Large intestine (tissue), 3 donors: ENCODE data around the gene AKAP14. TPM values are rescaled to one million over a fixed set of nuclear protein-coding genes. Genes with fewer than 3 reads are reported as not detected.
"Not testable (repeated sequence)": the region's sequence is repeated elsewhere in the genome, so short reads cannot be mapped to it uniquely, and the experiment has no call there.

ENCODE experiments used
- DNase-seq, 2 donors: peaks; one replicate each; pipeline versions ENCODE4 v3.0.0 to v3.0.0-alpha.2; 2013
- H3K27ac ChIP-seq: one replicate; pipeline ENCODE4 v1.5.1; 2013; ENCODE audit warnings: low read length
- H3K27me3 ChIP-seq: 2 replicates; pipeline ENCODE4 v1.6.1; 2013; ENCODE audit warnings: low read length; ENCODE audit not compliant: control insufficient read depth, insufficient read depth
- H3K36me3 ChIP-seq: 2 replicates; pipeline ENCODE4 v1.6.1; 2013; ENCODE audit warnings: low read length; ENCODE audit not compliant: control insufficient read depth, insufficient read depth
- H3K4me1 ChIP-seq: one replicate; pipeline ENCODE4 v1.6.1; 2013; ENCODE audit warnings: low read length; ENCODE audit not compliant: control insufficient read depth, insufficient read depth
- H3K4me3 ChIP-seq: one replicate; pipeline ENCODE4 v1.5.1; 2013; ENCODE audit warnings: low read length
- H3K9me3 ChIP-seq: one replicate; pipeline ENCODE4 v1.6.1; 2013; ENCODE audit warnings: mild to moderate bottlenecking, low read depth, low read length, moderate library complexity; ENCODE audit not compliant: control insufficient read depth
- WGBS: methylation state at CpG from one replicate; pipeline ENCODE4 v1.1.5; 2013; ENCODE audit warnings: low lambda C conversion rate; ENCODE audit not compliant: insufficient coverage; 5-methylcytosine and 5-hydroxymethylcytosine counted together
- polyA plus RNA-seq: library from polyadenylated mRNA; unstranded; fragments of 120-200 nt; gene quantifications from one replicate; pipeline ENCODE4 v1.2.1, GENCODE V29; 2013

AKAP14 gene
- polyA plus RNA-seq, 1 donor: 0.40 TPM

DNA sequence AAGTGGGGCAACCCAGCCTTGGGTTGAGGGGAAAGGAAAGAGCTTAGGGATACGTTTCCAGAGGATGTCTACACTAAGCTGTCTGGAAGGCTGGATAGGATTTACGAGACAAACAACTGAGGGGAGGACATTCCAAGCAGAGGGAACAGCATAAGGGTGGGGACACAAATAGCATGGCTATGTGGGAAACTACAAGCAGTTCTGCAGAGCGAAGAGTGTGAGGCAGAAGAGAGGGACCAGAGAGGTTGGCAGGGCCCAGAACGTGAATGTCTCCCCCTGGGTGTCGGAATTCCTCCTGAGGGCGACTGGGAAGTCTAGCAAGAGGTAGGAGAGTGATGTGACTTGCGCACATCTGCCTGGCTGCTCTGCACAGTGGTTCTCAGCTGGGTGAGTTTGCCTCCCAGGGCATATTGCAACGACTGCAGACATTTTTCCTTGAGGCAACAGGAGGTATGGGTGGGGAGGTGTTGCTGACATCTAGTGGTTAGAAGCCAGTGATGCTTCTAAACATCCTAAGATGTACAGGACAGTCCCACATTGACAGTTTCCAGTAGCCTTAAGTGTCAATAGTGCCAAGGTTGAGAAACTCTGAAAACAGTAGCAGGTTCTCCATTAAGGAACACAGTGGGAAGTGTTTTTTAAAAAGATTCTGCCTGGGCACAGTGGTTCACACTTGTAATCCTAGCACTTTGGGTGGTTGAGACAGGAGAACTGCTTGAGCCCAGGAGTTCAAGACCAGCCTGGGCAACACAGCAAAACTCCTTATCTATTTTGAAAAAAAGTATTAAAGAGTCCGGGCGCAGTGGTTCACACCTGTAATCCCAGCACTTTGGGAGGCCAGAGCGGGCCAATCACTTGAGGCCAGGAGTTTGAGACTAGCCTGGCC, 14.9 kb upstream of the AKAP14 start:
- Histone ChIP-seq H3K27me3 (no peaks in the 10 kb centered on the region), H3K4me1 (no peaks in the 10 kb centered on the region), H3K36me3 (peaks cover 2% of the 10 kb centered on the region), H3K27ac (no peak overlapping the region), H3K4me3 (no peak overlapping the region), H3K9me3 (no peaks in the 10 kb centered on the region)
- DNase-seq: peak; percentile 28 to 44
- WGBS: 100% methylated on average over 1 of the region's 11 CpGs

DNA sequence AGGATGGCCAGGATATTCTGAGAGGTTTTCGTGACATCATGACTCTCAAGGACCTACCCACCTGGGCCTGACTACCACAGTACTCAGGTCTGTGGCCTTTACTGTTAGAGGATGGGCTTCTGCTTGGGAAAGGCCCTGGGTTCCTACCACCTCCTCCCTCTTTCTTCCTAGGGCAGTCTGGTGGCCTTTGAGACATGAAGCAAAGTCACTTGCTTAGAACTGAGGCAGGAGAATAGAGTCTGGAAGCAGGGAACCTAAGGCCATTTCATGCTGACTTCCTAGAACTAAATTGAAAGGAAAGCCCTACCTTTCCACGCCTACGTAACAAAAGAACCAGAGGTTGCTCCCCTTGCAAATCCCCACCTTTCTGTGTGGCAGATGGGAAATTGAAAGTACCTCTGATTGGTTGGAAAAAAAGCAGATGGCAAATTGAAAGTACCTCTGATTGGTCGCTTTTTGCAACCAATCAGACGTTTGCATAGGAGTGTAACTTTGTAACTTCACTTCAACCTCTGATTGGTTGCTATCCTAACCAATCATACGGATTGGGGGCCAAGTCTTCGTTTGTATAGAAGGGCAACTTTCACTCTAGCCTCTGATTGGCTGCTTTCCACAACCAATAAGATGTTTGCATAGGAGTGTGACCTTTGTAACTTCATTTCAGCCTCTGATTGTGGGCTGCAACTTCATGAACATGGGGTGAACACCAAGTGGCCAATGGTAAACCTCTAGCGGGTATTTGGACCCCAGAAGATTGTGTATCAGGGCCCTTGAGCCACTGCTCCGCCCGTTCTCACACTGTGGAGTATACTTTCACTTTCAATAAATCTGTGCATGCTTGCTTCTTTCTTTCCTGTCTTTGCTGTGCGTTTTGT, 9.9 kb upstream of the AKAP14 start:
- no peaks in the 10 kb centered on the region for H3K4me1 ChIP-seq
- H3K36me3 ChIP-seq: no peaks in the 10 kb centered on the region
- H3K27ac ChIP-seq: no peak overlapping the region
- H3K27me3 ChIP-seq: no peaks in the 10 kb centered on the region
- no CpG with 5 or more reads among the region's 11 CpGs for WGBS
- H3K4me3 ChIP-seq: no peak overlapping the region
- DNase-seq: peak in 1 of 2 donors; percentile 7
- H3K9me3 ChIP-seq: no peaks in the 10 kb centered on the region

DNA sequence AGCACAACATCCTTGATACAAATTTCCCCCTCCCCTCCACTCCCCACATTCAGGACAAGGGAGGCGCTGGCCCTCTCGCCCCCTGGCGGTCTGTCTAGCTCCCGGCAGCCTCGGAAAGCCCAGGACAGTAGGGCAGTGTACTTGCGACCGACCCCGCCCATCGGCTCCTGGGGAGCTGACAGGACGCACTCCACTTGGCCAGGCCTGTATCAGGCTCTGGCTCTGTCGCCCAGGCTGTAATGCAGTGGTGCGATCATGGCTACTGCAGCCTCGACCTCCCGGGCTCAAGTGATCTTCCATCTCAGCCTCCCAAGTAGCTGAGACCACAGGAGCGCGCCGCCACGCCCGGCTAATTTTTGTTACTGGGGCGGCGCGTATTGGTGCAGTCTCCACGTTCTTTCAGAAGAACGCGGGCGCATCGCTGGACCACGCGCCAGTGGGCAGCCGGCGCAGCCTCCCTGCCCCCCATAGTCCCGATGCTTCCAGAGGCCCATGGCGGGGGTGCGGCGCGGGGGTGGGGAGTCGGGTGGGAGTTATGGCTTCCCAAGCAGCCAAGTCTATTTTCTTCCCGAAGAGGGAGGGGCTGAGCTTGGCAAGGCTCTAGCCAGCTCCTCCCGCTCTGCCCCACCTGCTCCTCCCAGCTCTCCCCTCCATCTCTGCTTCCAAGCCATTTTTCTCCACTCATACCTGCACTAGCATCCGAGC, 7.8 kb upstream of the AKAP14 start:
- no peaks in the 10 kb centered on the region for H3K9me3 ChIP-seq
- DNase-seq: peak; percentile 58 to 69
- no CpG with 5 or more reads among the region's 40 CpGs for WGBS
- H3K27ac ChIP-seq: no peak overlapping the region
- no peaks in the 10 kb centered on the region for H3K4me1 ChIP-seq
- peak overlapping the region; percentile 31 for H3K4me3 ChIP-seq
- no peaks in the 10 kb centered on the region for H3K27me3 ChIP-seq
- H3K36me3 ChIP-seq: no peaks in the 10 kb centered on the region

DNA sequence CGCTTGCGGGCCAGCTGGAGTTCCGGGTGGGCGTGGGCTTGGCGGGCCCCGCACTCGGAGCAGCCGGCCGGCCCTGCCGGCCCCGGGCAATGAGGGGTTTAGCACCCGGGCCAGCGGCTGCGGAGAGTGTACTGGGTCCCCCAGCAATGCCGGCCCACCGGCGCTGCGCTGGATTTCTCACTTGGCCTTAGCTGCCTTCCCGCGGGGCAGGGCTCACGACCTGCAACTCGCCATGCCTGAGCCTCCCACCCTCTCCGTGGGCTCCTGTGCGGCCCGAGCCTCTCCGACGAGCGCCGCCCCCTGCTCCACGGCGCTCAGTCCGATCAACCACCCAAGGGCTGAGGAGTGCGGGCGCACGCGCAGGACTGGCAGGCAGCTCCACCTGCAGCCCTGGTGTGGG, 5.1 kb upstream of the AKAP14 start:
- H3K36me3 ChIP-seq, DNase-seq, H3K4me3 ChIP-seq, H3K27me3 ChIP-seq, H3K9me3 ChIP-seq, H3K27ac ChIP-seq, H3K4me1 ChIP-seq: not testable (repeated sequence)
- no CpG with 5 or more reads among the region's 36 CpGs for WGBS

DNA sequence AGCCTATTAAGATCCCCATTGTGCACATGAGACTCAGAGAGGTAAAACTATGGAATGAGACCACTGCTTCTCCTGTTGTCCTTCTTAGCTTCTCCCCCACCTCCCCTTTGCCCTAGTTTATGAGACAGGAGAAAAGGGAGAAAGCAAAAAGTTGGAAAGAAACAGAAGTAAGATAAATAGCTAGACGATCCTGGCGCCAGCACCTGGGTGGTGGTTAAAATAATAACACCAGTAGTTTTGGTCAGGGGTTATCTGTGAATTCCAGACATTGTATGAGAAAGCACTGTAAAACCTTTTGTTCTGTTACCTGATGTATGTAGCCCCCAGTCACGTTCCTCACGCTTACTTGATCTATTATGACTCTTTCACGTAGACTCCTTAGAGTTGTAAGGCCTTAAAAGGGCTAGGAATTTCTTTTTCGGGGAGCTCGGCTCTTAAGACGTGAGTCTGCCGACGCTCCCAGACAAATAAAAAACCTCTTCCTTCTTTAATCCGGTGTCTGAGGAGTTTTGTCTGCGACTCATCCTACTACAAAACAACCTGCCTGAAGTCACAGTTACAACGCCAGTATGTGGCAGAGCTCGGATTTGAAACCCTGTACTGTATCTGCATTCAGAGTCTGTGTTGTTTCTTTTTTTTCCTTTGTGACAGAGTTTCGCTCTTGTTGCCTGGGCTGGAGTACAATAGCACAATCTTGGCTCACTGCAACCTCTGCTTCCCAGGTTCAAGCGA, 3.6 kb upstream of the AKAP14 start:
- H3K4me1 ChIP-seq, DNase-seq, H3K4me3 ChIP-seq, H3K36me3 ChIP-seq, H3K9me3 ChIP-seq, H3K27me3 ChIP-seq, H3K27ac ChIP-seq: not testable (repeated sequence)
- 30% methylated on average over 2 of the region's 16 CpGs for WGBS

DNA sequence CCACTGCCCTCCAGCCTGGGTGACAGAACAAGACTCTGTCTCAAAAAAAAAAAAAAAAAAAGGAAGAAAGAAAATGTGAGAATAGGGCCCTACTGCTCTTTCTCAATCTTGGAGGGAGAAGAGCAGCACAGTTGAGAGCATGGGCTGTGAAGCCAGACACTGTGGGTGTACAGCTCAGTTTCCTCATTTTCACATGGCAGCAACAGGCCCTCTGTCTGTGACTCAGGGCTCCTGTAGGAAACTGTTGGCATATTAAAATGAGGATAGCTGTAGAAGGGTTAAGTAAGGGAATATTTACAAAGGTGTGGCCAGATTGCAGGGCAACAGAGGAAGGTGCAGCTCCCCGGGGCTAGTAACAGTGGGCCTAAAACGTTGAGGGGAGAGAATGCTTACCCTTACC, 3.4 kb downstream of the AKAP14 start:
- WGBS: no CpG with 5 or more reads among the region's 2 CpGs

DNA sequence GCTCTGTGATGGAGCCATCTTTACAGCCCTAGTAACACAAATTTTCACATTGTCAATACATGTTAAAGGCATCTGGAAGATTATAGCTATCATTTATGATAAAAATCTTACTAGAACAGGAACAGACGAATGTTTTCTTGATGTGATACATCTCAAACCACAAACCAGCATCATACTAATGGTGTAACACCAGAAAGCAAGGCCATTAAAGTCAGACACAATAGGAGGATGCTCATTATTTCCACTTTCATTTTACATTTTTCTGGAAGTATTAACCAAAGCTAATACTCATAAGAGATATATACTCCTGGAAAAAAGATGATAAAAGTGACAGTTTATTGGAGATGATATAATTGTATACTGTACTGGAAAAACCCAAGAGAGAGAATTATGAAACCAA, 5.3 kb downstream of the AKAP14 start:
- no CpG with 5 or more reads among the region's 1 CpG for WGBS
- Histone ChIP-seq H3K4me1 (no peaks in the 10 kb centered on the region), H3K4me3 (no peak overlapping the region), H3K36me3 (no peaks in the 10 kb centered on the region), H3K27ac (no peak overlapping the region), H3K9me3 (no peaks in the 10 kb centered on the region), H3K27me3 (no peaks in the 10 kb centered on the region)
- DNase-seq: no peak

More for the DNA sequence above, 3.4 kb downstream of the AKAP14 start:
- no peaks in the 10 kb centered on the region for H3K9me3 ChIP-seq
- H3K27ac ChIP-seq: no peak overlapping the region
- H3K4me3 ChIP-seq: no peak overlapping the region
- H3K27me3 ChIP-seq: no peaks in the 10 kb centered on the region
- H3K4me1 ChIP-seq: no peaks in the 10 kb centered on the region
- no peaks in the 10 kb centered on the region for H3K36me3 ChIP-seq
- peak in 1 of 2 donors; percentile 12 for DNase-seq

DNA sequence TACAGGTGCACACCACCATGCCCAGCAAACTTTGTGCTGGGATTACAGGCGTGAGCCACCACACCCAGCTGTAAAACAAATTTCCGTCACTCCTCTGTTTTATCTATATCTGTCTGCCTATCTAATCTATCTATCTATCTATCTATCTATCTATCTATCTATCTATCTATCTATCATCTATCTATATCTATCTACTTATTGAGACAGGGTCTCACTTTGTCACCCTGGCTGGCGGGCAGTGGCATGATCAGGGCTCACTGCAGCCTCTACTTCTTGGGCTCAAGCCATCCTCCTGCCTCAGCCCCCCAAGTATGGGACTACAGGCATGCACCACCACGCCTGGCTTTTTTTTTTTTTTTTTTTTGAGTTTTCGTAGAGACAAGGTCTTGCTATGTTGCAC, 20.6 kb downstream of the AKAP14 start:
- Histone ChIP-seq H3K27ac (no peak overlapping the region), H3K4me1 (no peaks in the 10 kb centered on the region), H3K4me3 (no peak overlapping the region), H3K36me3 (no peaks in the 10 kb centered on the region), H3K27me3 (no peaks in the 10 kb centered on the region), H3K9me3 (no peaks in the 10 kb centered on the region)
- DNase-seq: no peak
- WGBS: 67% methylated on average over 1 of the region's 5 CpGs

DNA sequence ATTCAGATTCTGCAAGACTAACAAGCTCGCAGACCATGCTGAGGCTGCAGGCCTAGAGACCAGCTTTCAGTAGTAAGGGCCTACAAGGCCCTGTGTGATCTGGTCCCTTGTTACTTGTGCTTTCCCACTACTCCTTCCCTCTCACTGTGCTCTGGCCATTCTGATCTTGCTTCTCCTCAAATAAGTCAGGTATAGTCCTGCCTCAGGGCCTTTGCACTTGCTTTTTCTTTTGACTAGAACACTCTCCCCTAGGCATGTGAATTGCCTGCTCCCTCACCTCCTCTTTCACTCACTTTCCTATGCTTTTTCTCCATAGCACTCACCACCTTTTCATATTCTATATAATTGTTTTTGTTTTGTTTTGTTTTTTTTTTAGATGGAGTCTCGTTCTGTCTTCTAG, 22.2 kb downstream of the AKAP14 start:
- Histone ChIP-seq H3K4me3 (no peak overlapping the region), H3K9me3 (no peaks in the 10 kb centered on the region), H3K27ac (no peak overlapping the region), H3K27me3 (no peaks in the 10 kb centered on the region), H3K36me3 (no peaks in the 10 kb centered on the region), H3K4me1 (no peaks in the 10 kb centered on the region)
- no CpG with 5 or more reads among the region's 2 CpGs for WGBS
- DNase-seq: no peak
